Choroid plexus epithelial cell (primary cell): ENCODE results near the gene A1CF.
A peak's percentile ranks its signal among the peaks of the same experiment; 100 is the strongest.
"Not testable (repeated sequence)": the region's sequence is repeated elsewhere in the genome, so short reads cannot be mapped to it uniquely, and the experiment has no call there.

ENCODE experiments used
- DNase-seq: peaks from one replicate; pipeline ENCODE4 v3.0.0-alpha.2; 2010; ENCODE audit warnings: low read depth
- H3K4me3 ChIP-seq: 2 replicates; pipeline ENCODE4 v1.5.1; 2011; ENCODE audit warnings: low read depth, mild to moderate bottlenecking, control low read depth, low read length, moderate library complexity
- TF ChIP-seq, protein P1 (sequence below): conservative IDR thresholded peaks from 2 replicates; pipeline ENCODE4 v1.5.1; 2011; ENCODE audit warnings: low read depth, mild to moderate bottlenecking, control low read depth, inconsistent platforms, low read length, moderate library complexity

A1CF gene

DNA sequence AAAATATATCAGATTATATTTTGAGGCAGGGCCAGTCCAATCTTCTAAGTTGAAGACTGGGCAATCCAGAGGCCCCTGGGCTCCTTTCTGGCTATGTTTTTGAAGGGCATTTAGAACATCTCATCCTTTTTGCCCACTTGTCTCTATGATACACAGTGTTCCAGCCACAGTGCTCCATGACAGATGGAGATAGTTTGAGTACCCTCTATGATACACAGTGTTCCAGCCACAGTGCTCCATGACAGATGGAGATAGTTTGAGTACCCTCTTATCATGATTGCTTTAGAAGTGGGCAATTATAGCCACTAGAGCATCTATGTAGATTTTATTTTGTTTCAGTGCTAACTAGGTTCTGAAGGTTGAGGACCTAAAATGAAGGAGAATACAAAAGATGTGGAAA lies 33.1 kb upstream of the A1CF start:
- no peak overlapping the region for H3K4me3 ChIP-seq
- TF ChIP-seq, protein P1, sequence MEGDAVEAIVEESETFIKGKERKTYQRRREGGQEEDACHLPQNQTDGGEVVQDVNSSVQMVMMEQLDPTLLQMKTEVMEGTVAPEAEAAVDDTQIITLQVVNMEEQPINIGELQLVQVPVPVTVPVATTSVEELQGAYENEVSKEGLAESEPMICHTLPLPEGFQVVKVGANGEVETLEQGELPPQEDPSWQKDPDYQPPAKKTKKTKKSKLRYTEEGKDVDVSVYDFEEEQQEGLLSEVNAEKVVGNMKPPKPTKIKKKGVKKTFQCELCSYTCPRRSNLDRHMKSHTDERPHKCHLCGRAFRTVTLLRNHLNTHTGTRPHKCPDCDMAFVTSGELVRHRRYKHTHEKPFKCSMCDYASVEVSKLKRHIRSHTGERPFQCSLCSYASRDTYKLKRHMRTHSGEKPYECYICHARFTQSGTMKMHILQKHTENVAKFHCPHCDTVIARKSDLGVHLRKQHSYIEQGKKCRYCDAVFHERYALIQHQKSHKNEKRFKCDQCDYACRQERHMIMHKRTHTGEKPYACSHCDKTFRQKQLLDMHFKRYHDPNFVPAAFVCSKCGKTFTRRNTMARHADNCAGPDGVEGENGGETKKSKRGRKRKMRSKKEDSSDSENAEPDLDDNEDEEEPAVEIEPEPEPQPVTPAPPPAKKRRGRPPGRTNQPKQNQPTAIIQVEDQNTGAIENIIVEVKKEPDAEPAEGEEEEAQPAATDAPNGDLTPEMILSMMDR: no peak
- DNase-seq: no peak

GRCh38 chr10:50917486-50917885 lies 32.1 kb upstream of the A1CF start:
- TF ChIP-seq, protein P1: no peak
- peak; percentile 78 for DNase-seq
- H3K4me3 ChIP-seq: no peak overlapping the region

GRCh38 chr10:50909334-50910014 lies 24.0 kb upstream of the A1CF start:
- TF ChIP-seq, protein P1: no peak

DNA sequence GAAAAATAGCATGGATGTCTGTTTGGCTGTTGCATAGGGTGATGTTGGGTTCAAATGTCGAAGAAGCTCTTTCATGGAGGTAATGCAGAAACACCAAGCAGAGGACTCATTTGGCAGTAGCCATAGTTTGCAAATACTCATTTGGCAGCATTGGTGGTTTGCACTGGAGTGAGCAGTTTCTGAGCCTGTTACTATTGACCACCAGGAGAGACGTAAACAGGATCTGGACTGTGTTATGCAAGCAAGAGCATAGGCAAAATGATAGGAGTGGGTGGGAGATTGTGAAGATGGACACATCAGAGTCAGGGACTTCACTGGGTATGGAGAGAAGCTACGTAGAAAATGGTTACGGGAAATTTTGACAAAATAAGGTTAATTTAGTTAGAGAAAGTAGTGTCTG lies 22.9 kb upstream of the A1CF start:
- TF ChIP-seq, protein P1: no peak
- DNase-seq: no peak
- H3K4me3 ChIP-seq: no peak overlapping the region

More at GRCh38 chr10:50909334-50910014, 24.0 kb upstream of the A1CF start:
- no peak for DNase-seq
- no peak overlapping the region for H3K4me3 ChIP-seq

GRCh38 chr10:50905797-50906196 lies 20.4 kb upstream of the A1CF start:
- DNase-seq, H3K4me3 ChIP-seq: not testable (repeated sequence)

GRCh38 chr10:50896721-50897120 lies 11.3 kb upstream of the A1CF start:
- DNase-seq: no peak
- H3K4me3 ChIP-seq: no peak overlapping the region
- TF ChIP-seq, protein P1: no peak

DNA sequence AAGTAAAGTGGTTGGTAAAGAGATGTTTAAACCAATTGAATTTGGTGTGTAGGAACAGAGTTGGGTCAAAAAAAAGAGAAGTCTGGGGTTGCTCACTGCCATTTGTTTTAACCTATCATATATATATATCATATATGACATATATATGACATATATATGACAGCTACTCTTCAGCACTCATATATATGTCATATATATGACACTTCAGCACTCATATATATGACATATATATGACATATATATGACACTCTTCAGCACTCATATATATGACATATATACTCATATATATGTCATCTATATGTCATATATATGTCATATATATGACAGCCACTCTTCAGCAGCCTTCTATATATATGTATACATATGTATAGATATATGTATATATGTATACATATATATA lies 8.9 kb upstream of the A1CF start:
- TF ChIP-seq, protein P1: no peak
- no peak for DNase-seq

More for the DNA sequence above, 8.9 kb upstream of the A1CF start:
- H3K4me3 ChIP-seq: no peak overlapping the region
